HUES6 (cell line): Measurements from ENCODE around the gene DHX35.

Experiments
- H3K27ac ChIP-seq: 2 replicates; pipeline ENCODE4 v1.7.0; 2013; ENCODE audit warnings: low read depth, mild to moderate bottlenecking, low read length, inconsistent platforms
- H3K27me3 ChIP-seq: 2 replicates; pipeline ENCODE4 v1.6.1; 2013; ENCODE audit warnings: low read length; ENCODE audit not compliant: control insufficient read depth, insufficient read depth
- H3K36me3 ChIP-seq: 2 replicates; pipeline ENCODE4 v1.6.1; 2013; ENCODE audit warnings: low read length; ENCODE audit not compliant: control insufficient read depth, insufficient read depth
- H3K4me1 ChIP-seq: 2 replicates; pipeline ENCODE4 v1.6.1; 2013; ENCODE audit warnings: low read length; ENCODE audit not compliant: control insufficient read depth, insufficient read depth
- H3K4me3 ChIP-seq: 2 replicates; pipeline ENCODE4 v1.5.1; 2013; ENCODE audit warnings: low read depth, low read length
- H3K9ac ChIP-seq: one replicate; pipeline ENCODE4 v1.6.1; 2013; ENCODE audit warnings: mild to moderate bottlenecking, low read length
- H3K9me3 ChIP-seq: 2 replicates; pipeline ENCODE4 v1.6.1; 2013; ENCODE audit warnings: low read depth, low read length; ENCODE audit not compliant: control insufficient read depth, insufficient read depth

DHX35 gene

GRCh38 chr20:39057911-39058310 is 95.8 kb downstream of the DHX35 start:
- H3K36me3 ChIP-seq: no peaks in the 10 kb centered on the region
- peaks cover 14% of the 10 kb centered on the region; the same call in 1 of the 2 replicates for H3K27me3 ChIP-seq
- no peaks in the 10 kb centered on the region for H3K9me3 ChIP-seq
- H3K9ac ChIP-seq: no peak overlapping the region
- no peaks in the 10 kb centered on the region for H3K4me1 ChIP-seq
- no peak overlapping the region for H3K4me3 ChIP-seq
- no peak overlapping the region for H3K27ac ChIP-seq

GRCh38 chr20:39059036-39059435 is 96.9 kb downstream of the DHX35 start:
- H3K4me1 ChIP-seq: no peaks in the 10 kb centered on the region
- H3K9ac ChIP-seq: no peak overlapping the region
- H3K9me3 ChIP-seq: no peaks in the 10 kb centered on the region
- no peaks in the 10 kb centered on the region for H3K36me3 ChIP-seq
- H3K27ac ChIP-seq: no peak overlapping the region
- H3K4me3 ChIP-seq: no peak overlapping the region
- H3K27me3 ChIP-seq: peaks cover 14% of the 10 kb centered on the region; the same call in 1 of the 2 replicates

GRCh38 chr20:39066471-39067242 is 104.5 kb downstream of the DHX35 start:
- Histone ChIP-seq H3K9ac (no peak overlapping the region), H3K4me3 (no peak overlapping the region), H3K36me3 (no peaks in the 10 kb centered on the region), H3K27me3 (peaks cover 6% of the 10 kb centered on the region), H3K4me1 (peaks cover 3% of the 10 kb centered on the region; the same call in 1 of the 2 replicates), H3K27ac (no peak overlapping the region), H3K9me3 (0 out of 2 replicates have a peak, but pooled peaks cover 2% of the 10 kb centered on the region)

GRCh38 chr20:39067526-39068216 is 105.5 kb downstream of the DHX35 start:
- Histone ChIP-seq H3K9ac (no peak overlapping the region), H3K27ac (no peak overlapping the region), H3K9me3 (0 out of 2 replicates have a peak, but pooled peaks cover 2% of the 10 kb centered on the region), H3K27me3 (peaks cover 6% of the 10 kb centered on the region), H3K36me3 (no peaks in the 10 kb centered on the region), H3K4me1 (peaks cover 3% of the 10 kb centered on the region; the same call in 1 of the 2 replicates), H3K4me3 (no peak overlapping the region)

- Histone ChIP-seq H3K4me1 (peaks cover 3% of the 10 kb centered on the region; the same call in 1 of the 2 replicates), H3K4me3 (no peak overlapping the region), H3K36me3 (no peaks in the 10 kb centered on the region), H3K27ac (no peak overlapping the region), H3K27me3 (peaks cover 6% of the 10 kb centered on the region), H3K9me3 (0 out of 2 replicates have a peak, but pooled peaks cover 2% of the 10 kb centered on the region), H3K9ac (no peak overlapping the region)
Measured at GRCh38 chr20:39069976-39070375, 107.8 kb downstream of the DHX35 start.

- Histone ChIP-seq H3K9ac (no peak overlapping the region), H3K27me3 (peaks cover 6% of the 10 kb centered on the region), H3K9me3 (0 out of 2 replicates have a peak, but pooled peaks cover 2% of the 10 kb centered on the region), H3K27ac (no peak overlapping the region), H3K4me3 (no peak overlapping the region), H3K36me3 (no peaks in the 10 kb centered on the region), H3K4me1 (peaks cover 3% of the 10 kb centered on the region; the same call in 1 of the 2 replicates)
Measured at GRCh38 chr20:39070484-39071231, 108.5 kb downstream of the DHX35 start.

GRCh38 chr20:39072132-39072531 is 110.0 kb downstream of the DHX35 start:
- H3K36me3 ChIP-seq: no peaks in the 10 kb centered on the region
- H3K27ac ChIP-seq: no peak overlapping the region
- H3K9me3 ChIP-seq: 0 out of 2 replicates have a peak, but pooled peaks cover 2% of the 10 kb centered on the region
- H3K4me1 ChIP-seq: peaks cover 3% of the 10 kb centered on the region; the same call in 1 of the 2 replicates
- H3K4me3 ChIP-seq: no peak overlapping the region
- H3K9ac ChIP-seq: no peak overlapping the region
- H3K27me3 ChIP-seq: peaks cover 9% of the 10 kb centered on the region

- Histone ChIP-seq H3K4me3 (no peak overlapping the region), H3K27me3 (peaks cover 9% of the 10 kb centered on the region), H3K27ac (no peak overlapping the region), H3K36me3 (no peaks in the 10 kb centered on the region), H3K9ac (no peak overlapping the region), H3K4me1 (peaks cover 3% of the 10 kb centered on the region; the same call in 1 of the 2 replicates), H3K9me3 (0 out of 2 replicates have a peak, but pooled peaks cover 2% of the 10 kb centered on the region)
Measured at GRCh38 chr20:39072653-39073052, 110.5 kb downstream of the DHX35 start.

GRCh38 chr20:39075731-39076130 is 113.6 kb downstream of the DHX35 start:
- Histone ChIP-seq H3K4me3 (no peak overlapping the region), H3K9ac (no peak overlapping the region)

GRCh38 chr20:39076958-39077357 is 114.8 kb downstream of the DHX35 start:
- no peaks in the 10 kb centered on the region for H3K36me3 ChIP-seq
- H3K27ac ChIP-seq: no peak overlapping the region
- peaks cover 6% of the 10 kb centered on the region; the same call in 1 of the 2 replicates for H3K27me3 ChIP-seq
- no peak overlapping the region for H3K4me3 ChIP-seq
- no peak overlapping the region for H3K9ac ChIP-seq
- no peaks in the 10 kb centered on the region for H3K4me1 ChIP-seq
- no peaks in the 10 kb centered on the region for H3K9me3 ChIP-seq

More at GRCh38 chr20:39075731-39076130, 113.6 kb downstream of the DHX35 start:
- 0 out of 2 replicates have a peak, but pooled peaks cover 4% of the 10 kb centered on the region for H3K27me3 ChIP-seq
- H3K27ac ChIP-seq: no peak overlapping the region
- no peaks in the 10 kb centered on the region for H3K9me3 ChIP-seq
- no peaks in the 10 kb centered on the region for H3K4me1 ChIP-seq
- H3K36me3 ChIP-seq: no peaks in the 10 kb centered on the region
